Measurements from ENCODE around the gene ZDHHC22.

Gene ZDHHC22

DNA sequence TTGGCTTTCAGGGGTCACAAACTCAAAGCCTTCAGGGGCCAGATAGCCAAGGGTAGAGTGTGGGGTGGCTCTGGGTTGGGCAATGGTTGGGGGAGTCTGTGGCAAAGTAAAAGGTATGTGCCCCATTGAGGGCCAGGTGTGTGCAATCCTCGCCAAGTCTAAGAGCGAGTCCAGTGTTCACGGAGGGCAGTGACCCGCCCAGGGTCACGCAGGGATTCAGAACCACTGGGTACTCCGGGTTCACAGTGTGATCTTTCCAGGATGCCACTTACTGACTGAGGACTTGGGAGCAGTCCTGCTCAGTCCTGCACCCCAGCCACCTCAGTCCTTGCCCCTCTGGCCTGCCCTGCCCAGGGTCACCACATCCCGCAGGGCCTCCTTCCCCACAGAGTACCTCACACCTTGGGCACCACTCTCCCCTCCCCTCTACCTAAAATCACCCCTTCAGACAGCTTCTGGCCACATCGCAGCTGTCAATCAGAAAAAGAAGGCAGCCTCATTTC is 15.7 kb downstream of the ZDHHC22 start:
- no peak for DNase-seq

DNA sequence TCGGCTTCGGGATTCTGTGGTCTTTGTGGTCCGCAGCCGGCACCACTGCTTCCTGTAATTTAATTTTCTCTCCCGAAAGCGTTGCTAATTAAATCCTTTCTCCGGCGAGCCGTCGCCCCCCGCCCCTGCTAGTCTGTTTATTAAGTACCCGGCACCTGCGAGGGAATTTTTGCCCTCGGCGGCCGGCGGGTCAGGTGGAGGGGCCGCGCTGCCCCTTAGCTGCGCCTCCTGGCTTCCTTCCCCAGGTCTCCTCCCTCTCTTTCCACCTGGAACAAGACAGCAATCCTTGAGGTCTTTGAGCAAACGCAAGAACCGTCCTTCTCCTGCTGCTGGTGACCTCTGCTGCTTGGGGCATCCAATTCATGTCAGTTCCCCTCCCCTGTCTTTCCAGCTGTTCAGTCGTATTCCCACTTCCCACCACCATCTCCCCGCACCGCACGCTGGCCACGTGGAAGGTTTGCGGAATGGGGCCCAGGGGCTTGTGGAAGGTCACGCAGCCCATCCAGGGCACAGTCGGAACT is 16.2 kb downstream of the ZDHHC22 start:
- DNase-seq, result no peak

DNA sequence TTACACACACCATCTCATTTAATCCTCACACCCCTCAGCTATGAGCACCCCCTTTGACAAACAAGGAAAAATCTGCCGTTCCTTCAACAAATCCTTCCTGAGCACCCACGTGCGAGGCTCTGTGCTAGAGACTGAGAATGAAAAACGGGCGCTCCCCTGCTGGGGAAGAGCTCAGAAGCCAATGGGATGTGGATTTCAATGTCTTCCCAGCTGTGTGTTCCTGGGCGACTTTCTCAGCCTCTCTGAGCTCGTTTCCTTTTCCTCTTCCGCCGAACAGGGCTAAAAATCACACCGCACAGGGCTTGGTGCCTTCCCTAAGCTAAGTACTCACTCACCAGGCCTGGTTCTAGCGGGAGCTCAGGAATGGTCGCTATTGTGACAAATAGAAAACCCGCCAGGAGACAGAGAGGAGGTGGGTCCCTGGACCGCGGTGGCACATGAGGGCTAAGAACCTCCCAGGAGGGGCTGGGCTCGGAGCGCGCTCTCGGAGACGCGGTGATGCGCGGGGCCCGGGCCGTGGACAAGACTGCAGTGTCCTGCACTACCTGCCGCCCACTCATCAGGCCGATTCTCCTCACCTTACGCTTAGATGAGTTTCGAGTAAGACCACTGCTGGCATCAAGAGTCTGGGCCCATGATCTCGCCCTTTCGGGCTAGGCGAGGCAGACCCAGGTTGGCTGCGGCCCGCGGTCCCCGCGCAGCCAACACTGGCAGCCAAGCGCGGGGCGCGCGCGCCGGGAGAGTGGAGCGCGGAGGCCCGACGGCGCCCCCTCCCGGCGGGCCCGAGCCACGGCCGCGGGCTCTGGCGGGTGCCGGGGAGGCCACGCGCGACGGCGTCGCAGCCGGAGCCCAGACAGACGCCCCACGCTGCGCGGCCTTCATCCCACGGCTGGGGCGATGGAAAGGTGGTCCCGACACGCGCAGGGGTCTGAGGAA is 17.0 kb downstream of the ZDHHC22 start:
- DNase-seq, result peak; percentile 50 to 54

DNA sequence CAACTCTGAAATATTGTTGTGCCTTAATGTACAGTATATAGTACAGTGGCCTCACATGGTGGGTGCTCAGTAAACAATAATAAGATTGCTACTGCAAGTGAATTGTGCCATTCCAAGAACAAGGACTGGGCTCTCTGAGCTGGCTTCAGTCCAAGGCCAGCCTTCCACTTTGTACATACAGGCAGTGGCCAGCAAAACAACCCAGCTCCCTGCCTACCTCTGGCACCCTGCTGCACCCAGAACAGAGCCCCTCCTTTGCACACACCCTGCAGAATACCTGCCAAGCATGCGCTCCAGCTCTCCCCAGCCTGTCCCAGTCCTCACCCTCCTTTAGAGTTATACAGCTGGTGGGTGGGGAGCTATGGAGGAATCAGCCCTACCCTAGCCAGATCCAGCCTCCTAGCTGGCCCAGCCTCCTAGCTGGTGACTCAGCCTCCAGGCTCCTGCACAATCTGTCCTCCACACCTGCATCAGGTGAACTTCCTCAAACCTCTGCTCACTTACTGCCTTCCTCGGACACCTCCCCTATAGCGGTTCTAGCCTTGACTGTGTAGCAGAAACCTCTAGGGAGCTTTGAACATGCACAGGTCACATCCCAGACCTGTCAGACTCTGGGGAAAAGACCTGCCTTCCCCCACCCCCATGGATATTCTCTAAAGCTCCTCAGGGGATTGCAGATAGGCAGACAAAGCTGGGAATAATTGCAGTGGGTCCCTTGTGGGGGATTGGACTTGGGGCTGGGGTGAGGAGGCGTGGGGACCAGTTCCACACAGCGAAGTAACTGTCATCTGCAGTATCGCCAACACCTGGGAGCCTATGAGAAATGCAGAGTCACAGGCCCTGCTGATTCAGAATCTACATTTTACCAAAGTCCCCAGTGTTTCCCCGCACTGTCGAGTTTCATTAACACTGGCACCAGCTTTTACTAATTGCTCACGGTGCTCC is 17.9 kb downstream of the ZDHHC22 start:
- no peak for DNase-seq

DNA sequence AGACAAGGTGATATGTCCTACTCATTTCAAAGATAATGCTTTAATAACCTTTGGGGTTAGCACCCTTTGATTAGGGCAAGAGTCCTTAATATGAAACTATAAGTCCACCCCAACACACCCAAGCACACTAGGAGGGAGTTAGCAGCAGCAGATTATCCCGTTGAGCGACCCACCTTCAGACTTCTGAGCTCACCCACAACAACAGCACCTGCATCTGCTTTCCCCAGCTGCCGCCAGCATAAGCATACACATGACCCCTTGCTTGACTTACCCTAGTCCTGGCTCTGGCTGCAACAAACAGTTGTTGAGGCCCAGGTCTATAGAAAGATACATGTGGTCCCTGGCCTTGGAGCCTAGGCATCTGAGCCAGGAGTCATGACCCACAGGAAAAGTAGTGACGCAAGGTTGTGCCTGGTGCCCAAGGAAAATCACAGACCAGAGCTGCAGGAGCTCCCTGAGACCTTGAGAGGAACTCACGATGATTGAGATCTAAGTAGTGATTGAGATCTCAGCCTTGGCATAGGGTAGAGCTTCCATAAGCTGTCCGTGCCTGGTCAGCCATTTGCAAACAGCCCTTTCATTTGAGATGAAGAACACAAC is 19.0 kb downstream of the ZDHHC22 start:
- DNase-seq, result no peak

DNA sequence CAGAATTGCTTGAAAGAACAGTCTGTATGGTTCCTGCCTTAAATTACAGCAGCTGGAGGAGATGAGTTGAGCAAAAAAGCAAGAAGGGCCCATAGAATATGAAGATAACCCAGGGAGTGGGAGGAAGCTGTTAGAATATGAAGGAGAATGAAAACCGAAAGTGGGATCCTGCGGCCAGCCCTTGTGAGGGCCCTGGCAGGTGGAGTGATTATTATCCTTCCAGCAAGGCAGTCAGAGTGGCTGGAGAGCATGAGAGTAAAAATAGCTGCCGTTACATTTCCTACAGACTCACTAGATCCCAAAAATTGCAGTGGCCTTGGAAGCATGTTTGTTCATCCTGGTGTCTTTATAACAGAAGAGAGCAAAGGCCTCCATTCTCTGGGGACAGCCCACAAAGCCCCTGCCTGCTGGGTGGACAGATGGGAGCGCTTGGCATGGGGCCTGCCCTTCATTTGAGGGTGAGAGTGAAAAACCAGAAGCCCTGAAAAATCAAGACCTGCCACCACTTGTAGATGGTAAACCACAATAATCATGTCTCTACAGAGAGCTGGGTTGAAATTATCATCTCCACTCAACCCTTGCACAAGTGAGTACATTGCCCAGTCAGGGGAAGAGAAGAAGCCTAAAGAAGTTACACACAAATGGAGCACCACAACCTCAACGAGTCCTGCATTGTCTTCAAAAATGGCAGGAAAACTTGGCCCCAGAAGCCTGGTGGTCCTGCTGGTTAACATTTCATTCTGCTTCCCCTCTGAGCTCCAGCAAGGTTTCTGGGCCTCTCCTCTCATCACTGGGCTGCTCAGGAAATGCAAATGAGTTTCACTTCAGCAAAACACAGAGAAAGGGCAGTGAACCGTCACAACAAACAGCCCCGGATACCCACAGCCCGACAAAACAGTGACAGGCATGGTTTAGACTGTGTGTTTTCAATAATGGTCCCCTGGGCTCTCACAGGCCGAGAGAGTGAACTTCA is 20.5 kb downstream of the ZDHHC22 start:
- DNase-seq, result peak in 1 of 2 experiments; percentile 8

DNA sequence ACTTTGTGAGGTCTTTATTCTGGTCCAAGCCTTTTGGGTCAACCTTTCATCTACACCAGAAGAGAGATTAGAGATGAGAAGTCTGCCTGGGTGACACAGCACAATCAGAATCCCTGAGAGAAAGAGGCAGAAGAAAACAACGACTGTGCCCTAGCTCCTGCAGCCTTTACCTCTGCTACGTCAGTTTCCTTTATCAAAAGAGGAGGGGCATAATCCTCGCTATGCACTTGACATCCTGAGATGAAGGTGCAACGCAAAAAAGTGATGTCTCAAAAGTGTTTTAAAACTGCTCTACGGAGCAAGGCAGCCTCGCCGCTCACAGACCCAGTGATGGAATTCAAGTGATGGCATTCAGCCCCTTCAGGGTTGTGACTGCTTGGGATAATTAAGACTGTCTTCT is 21.7 kb downstream of the ZDHHC22 start:
- no peak for DNase-seq

DNA sequence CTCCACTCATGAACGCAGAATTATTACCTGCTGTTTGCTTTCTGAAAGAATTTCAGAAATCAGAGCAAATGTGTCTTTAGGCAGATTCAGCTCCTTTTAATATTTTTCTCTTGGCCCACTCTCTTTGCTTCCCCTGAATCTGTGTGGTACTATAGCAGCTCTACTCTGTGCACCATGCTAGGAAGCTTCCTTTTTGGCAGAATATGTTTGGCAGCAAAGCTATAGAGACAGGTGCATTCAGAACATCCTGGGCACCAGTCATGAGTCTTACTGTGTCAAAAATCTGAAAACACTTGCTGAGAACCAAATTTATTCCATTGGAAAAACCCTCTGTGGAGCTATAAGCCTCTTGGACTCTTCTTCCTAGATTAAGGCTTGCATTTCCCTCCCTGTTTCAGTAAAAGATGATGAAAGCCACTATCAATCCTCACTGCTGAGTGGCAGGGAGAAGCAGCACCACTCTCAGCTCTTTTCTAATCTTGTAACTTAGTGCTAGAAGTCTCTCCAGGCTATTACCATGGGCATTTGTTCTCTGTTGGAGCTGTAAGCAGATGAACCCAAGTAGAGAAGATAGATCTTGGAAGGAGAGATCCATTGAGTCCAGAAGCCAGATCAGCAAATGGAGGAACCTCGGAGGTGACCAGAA is 25.3 kb downstream of the ZDHHC22 start:
- DNase-seq, result no peak

DNA sequence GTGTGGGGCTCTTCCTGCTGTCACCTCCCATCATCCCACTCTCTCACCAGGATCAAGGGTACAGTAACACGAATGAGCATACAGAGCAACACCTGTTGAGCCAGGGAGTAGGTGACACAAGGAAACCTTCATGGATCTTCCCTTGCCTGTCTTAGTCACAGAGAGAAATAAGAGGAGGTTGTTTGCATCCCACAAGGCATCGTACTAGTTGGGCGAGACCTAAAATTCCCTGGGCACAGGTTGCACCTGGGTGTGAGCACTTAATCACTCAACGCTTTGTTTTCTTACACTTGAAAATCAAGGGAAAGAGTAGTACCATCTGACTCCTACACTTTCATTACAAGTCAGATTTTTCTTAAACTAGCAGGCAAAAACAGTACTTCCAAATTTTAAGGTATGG is 27.0 kb downstream of the ZDHHC22 start:
- DNase-seq, result no peak

DNA sequence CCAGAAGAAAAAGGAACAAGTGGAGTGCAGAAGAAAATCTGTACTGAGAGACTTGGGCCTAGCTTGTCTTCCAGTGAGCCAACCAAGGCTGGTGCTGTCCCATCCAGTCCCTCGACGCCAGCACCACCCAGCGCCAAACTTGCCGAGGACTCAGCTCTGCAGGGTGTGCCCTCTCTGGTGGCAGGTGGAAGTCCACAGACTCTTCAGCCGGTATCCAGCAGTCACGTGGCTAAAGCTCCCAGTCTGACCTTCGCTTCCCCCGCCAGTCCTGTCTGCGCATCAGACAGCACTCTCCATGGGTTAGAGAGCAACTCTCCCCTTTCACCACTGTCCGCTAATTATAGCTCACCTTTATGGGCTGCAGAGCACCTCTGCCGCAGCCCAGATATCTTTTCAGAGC is 27.9 kb downstream of the ZDHHC22 start:
- no peak for DNase-seq

DNA sequence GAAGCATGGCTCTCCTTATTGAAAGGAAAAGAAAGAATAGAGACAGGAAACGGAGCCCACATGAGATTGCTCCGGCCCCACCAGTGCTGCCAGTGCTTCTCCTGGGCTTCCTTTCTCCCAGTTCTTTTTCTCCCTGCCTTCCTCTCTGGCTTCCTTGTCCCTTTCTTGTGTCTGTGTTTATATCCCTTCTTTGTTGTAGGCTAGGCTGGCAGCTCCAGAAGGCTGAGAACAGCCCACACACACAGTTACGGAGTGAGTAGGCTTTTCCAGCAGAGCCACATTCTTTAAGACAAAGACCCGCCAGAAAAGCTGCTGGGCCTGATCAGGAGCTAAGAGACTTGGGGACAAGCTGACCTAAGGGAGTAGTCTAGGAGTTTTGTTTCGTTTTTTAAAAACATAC is 30.6 kb downstream of the ZDHHC22 start:
- no peak for DNase-seq

DNA sequence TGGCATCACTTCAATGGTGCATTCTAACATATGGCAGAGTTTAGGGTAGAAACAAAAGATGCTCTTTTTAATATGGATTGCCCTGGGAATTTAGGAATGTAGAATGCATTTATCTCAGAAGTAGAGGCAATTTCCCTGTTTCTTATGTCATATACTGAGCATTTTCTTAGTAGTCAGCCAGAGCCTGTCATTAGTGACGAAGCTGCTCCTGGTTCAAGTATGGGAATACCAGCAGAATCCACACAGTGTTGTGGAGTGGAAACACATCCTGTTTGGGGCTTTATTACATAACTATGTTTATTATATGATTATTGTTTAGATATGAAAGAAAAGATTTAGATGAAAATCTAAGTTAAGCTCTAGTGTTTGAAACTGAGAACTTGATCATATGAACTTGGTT is 31.3 kb downstream of the ZDHHC22 start:
- DNase-seq, result no peak

DNA sequence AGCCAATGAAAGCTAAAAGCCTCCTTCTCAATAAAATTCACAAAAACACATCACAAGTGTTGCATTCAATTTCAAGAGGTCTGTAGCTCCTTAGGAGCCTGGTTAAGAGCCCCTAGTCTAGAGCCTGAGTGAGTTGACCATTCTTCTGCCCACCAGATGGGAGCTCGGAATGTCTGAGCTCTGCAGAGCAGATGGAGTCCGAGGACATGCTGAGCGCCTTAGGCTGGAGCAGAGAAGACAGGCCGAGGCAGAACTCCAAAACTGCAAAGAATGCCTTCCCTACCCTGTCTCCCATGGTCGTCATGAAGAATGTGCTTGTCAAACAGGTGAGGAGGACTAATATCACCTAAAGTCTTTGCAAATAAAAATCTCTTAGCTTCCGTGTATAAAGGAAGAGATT is 31.9 kb downstream of the ZDHHC22 start:
- no peak for DNase-seq

DNA sequence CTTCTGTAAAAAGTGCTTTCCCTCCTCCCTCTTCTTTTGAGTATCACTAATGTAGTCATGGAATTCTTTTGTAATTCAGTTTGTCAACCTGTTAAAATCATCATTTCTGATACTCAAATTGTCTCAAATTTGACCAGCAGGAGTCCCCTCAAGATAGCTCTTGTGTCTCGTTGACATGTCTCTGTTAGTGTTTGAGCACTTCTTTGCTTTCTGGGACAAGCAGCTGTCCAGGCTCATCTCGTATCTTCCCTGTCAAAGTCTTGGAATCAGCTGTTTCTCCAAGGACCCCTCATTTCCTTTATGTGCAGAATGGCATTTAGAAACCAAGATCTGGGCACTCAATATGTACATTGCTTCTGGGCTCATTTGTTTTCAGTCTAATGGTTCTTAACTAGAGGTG is 32.8 kb downstream of the ZDHHC22 start:
- no peak for DNase-seq

DNA sequence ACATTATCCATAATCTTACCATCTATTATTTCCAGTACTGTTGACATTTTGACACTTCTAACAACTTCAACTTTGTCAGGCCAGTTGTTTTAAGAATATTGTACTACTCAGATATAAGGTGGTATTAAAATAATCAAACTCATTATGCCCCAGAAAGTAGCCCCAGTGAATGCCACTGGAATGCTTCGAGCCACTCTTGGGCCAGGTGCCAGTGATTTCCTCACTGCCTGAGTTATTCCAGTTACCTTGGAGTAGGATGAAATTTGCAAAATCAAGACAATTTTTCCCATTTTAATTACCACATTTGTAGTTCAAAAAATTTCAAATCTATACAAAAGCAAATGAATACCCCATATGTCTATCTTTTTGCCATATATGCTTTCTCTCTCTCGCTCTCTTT is 34.4 kb downstream of the ZDHHC22 start:
- DNase-seq, result no peak

DNA sequence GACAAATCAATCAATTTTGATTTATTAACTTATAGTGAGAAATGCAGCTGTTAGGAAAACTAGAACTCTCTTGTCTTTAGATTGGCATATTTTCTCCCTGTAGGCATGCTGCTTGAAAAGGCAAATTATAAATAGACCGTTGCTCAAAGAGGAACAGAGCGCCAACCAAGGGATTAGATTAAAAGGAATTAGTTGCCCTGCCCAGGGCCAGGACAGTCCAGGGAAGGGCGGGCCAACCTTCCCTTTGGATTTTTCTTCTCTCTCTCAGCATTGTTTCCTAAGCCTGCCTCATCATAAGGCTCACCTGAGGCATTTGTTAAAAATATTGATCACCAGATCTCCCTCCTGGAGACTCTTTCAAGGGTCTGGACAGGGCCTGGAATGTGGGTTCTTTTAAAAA is 34.9 kb downstream of the ZDHHC22 start:
- DNase-seq, result no peak

DNA sequence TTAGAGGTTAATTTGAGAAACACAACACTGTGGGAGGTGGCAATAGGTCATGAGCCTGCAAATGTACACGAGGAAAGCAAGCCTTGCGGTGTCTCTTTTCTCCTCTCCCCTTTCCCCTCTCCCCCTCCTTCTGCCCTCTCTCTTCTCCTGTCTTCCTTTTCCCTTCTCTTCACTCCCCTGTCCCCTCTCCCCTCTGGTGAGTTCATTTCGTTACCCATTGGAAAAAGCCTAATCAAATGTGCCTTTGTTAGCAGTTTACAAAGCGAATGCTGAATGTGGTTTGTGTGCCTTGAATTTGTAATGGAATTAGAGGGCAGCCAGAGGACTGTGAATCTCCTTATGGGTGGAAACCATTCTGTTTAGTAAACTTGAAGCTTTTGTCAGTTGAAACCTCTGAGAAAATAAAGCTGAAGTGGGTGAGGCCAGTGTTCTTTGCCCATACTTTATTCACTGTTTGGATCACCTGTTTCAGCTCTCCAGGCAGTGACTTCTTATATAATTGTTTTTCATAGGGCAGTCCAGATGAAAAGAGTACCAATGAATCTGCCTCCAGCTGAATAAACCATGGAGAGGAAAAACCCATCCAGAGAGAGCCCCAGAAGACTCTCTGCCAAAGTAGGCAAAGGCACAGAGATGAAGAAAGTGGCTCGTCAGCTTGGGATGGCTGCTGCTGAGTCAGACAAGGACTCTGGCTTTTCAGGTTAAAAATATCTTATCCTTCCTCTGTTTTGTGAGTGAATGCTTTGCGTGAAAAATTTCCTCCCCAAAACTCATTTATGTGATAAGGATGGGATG is 36.2 kb downstream of the ZDHHC22 start:
- DNase-seq, result no peak

DNA sequence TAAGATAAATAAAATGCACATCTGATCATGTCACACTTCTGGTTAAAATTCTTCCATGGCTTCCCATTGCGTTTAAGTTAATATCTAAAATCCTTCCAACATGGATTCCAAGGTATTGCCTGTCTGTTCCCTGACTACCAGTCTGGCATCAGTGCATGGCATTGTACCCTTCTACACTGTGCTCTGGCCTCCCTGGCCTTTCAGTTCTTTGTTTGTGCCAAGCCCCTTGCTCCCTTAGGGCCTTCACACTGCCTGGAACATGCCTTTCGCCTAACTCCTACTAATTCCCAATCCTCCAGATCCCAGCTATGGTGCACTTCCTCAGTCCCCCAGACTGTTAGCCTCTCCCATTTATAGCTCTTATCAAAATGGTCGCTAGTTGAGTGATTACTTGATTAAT is 37.2 kb downstream of the ZDHHC22 start:
- no peak for DNase-seq

DNA sequence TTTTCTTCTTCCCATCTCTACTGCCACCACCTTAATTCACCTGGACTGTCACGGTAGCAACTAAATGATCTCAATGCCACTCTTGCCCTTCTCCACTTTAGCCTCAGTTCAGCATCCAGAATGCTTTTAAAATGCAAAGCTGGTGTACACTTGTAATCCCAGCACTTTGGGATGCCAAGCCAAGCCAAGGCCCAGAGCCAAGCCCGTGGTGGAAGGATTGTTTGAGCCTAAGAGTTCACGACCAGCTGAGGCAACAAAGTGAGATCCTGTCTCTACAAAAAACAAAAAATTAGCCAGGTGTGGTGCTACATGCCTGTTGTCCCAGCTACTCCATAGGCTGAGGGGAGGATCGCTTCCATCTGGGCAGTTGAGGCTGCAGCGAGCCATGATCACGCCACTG is 37.6 kb downstream of the ZDHHC22 start:
- DNase-seq, result no peak

DNA sequence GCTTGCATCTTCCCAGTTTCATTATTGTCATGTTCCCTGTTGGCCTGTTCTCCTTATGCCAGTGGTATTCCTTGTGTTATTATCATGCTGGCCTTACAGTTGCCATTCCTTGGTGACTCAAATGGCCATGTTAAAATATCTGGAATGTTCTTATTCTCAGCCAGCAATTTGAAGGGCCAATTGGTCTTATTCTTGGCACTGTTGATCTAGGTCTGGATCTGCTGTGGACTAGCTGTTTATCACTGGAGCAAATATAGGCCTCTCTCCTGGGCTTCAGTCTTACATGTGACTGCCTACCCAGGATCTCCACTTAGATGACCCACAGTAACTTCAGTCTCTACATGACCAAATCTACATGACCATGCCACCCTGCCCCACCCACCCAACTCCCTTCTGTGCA is 38.1 kb downstream of the ZDHHC22 start:
- DNase-seq, result no peak

Measured in stimulated activated CD4-positive, alpha-beta T cell treated with anti-CD3 and anti-CD28 coated beads, Interleukin-4, amount 100 ng/mL, for 4 hours (primary cell).